Measurements from ENCODE around the gene RHOD.
A peak's percentile ranks its signal among the peaks of the same experiment; 100 is the strongest.

Gene RHOD
- total RNA-seq, result 0 to 0.15 (median 0.06) reads per million in 4 donors

- DNase-seq, result peak in 3 of 5 donors; percentile 10 to 22 (median 17)
These were observed at the start of gene RHOD for GRCh38 chr11:67056267-67057204. RHOD (plus strand) TSS chr11:67056847; CDS start chr11:67056903, 56 bp downstream.

- DNase-seq, result no peak
These were observed 49.5 kb upstream of the RHOD start for GRCh38 chr11:67007126-67007525.

GRCh38 chr11:67010296-67010905, 46.2 kb upstream of the RHOD start:
- no peak for DNase-seq

DNA sequence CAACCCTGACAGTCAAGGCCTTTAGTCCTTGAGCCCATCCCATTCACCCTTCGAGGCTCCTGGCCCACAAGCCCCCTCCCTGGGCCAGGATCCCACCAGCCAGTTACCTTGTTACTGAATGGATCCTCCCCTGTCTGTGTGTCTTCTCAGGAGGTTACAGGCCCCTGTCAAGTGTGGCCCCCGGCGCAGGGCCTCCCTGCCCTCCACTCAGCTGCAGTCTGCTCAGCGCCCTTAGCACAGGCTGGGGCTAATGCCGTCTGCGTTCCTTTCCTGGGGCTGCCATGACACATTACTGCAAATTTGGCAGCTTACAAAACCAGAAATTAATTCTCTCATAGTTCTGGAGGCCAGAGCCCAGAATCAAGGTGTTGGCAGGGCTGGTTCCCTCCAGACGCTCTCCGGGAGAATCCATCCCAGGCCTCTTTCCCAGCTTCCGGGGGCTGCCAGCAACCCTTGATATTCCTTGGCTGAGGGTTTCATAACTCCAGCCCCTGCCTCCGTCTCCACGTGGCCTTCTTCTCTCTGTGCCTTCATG, 43.1 kb upstream of the RHOD start:
- DNase-seq, result no peak

DNA sequence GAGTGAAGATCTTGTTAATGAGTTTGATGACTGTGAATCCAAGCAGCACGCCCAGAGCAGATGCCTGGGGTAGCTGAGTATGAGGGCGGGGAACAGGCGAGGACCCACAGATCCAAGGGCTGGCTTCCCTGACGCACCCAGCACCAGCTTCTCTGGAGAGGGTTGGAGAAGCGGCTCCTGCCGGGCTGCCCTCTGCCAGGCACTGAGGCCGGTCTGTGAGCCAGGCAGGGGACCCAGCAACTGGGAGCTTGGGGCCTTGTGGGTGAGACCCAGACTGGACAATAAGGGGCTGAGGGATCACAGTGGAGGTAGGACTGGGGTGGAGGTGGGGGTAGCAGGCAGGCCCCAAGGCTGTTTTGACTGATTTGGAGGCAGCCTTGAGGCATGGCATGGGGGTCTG, 42.3 kb upstream of the RHOD start:
- DNase-seq, result no peak

DNA sequence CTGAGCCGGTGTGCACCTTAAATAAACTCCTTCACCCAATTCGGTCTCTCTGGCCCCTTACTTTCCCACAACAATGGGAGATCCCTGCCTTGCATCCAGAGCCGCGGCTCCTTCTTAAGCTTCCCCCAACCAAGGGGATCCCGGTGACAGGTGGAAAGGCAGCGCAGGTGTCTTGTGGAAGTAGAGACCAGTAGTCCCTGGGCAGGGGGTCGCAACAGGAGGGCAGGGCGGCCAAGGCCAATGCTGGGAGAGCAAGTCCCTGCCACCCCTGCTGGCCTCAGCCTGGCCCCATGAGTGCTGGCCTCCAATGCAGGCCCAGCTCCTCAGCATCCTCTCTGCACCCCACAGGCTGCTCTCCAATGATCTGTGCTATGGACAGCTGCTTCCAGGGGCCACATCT, 41.6 kb upstream of the RHOD start:
- DNase-seq, result no peak

- no peak for DNase-seq
These were observed 40.1 kb upstream of the RHOD start for GRCh38 chr11:67016550-67016949.

DNA sequence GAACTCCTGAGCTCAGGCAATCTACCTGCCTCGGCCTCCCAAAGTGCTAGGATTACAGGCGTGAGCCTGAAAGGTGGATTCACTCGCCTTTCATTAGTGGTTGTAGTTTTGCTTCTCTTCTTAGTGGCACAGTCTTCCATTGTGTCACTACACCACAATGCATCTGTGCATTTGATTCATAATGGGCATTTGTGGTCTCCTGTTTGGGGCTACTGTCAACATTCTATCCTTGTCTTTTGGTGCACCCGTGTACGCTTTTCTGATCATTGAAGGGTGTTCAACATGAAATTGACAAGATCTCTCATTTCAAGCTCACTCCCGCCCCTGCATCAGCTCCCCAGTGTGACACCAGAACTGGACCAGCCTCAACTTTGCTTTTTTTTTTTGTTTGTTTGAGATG, 35.7 kb upstream of the RHOD start:
- no peak for DNase-seq

DNA sequence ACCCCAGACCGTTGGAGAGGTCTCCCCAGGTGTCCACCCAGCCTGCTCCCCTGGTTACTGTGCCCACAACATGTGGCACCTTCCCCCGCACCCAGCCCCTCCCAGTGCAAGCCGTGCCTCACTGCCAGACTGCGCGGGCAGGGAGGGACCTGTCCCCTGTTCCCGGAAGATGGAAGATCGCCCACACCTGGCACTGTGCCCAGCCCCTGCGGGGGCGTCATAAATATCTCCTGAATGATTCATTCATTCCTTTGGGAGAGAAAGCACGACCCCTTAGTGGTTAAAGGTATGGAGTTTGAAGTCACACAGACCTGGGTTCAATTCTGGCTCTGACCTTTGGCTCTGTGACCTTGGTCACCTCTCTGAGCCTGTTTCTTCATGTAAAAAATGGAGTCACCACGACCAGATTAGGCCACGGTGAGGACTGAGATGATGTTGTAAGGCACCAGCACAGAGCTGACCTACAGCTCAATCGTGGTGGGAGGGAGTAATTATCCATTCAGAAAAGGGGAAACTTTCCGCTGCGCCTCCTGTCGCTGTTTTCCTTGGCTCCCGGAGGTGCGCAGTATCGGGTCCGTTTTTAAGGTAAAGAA, 34.2 kb upstream of the RHOD start:
- no peak for DNase-seq

GRCh38 chr11:67022961-67023956, 33.4 kb upstream of the RHOD start, which contains the start of gene SYT12:
SYT12 (plus strand) TSS chr11:67023134; CDS start chr11:67030145, 7,011 bp downstream.
- DNase-seq, result no peak

GRCh38 chr11:67023957-67024353, 32.7 kb upstream of the RHOD start:
- DNase-seq, result no peak

GRCh38 chr11:67024410-67024809, 32.2 kb upstream of the RHOD start:
- DNase-seq, result peak in 3 of 5 donors; percentile 19 to 61 (median 39)

GRCh38 chr11:67024966-67025365, 31.7 kb upstream of the RHOD start:
- no peak for DNase-seq

GRCh38 chr11:67025750-67026149, 30.9 kb upstream of the RHOD start:
- DNase-seq, result no peak

DNA sequence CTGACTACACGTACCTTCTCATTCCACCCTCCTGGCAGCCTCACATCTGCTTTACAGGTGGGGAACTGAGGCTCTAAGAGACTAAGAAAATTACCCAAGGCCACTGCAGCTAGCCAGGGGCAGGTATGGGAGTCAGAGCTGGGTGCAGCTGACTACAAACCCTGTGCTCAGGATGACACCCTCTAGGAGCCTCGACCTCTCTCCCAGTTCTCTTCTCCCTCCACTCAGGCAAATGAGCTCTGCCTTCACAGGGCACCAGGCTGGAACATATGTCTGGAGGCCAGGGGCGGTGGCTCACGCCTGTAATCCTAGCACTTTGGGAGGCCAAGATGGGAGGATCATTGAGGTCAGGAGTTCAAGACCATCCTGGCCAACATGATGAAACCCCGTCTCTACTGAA, 29.7 kb upstream of the RHOD start:
- no peak for DNase-seq

DNA sequence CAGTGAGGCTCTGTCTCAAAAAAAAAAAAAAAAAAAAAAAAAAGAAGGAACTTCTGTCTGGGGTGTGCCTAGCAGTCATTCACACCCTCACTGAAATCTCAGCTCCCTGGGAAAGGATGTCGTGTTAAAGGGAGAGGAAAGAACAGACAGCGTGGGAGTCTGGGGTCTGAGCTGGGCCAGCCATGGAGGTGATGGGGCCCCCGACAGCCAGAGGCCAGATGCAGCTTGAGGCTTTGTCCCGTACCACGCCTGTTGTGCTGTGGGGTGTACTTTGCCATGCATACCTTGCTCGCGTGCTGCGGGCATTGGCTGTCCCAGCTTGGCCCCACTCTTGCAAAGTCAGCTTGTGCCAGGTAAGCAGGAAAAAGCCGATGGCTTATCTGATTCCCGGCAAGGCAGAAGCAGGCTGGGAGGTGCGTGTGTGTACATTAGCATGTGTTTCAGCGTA, 29.1 kb upstream of the RHOD start:
- no peak for DNase-seq

DNA sequence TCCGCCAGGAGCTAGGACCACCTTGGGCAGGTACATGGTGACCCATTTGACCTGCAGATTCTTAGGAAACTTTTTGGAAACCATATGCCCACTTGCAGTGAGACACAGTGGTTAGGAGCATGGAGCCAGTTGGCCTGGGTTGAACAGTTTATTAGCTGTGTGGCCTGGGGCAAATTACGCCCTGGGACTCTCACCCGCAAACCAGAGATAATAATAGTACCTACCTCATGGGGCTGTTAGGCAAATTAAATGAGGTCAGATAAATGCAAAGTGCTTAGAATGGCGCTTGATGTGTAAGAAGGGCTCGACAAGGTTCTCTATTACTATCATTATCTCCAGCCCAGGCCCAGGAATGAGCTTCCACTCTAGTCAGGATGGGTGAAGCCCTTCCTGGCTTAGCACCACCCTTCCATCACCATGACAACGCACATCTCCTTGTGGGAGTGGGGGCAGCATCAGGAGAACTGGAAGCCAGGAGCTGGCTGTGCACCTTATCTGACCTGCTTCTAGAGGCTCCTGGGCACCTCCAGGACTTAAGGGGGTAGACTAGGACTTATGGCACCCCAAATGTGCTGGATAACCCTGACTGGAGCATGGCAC, 28.6 kb upstream of the RHOD start:
- DNase-seq, result no peak

- DNase-seq, result no peak
These were observed 27.5 kb upstream of the RHOD start for GRCh38 chr11:67029146-67029545.

- no peak for DNase-seq
These were observed 25.7 kb upstream of the RHOD start for GRCh38 chr11:67030976-67031375.

- DNase-seq, result no peak
These were observed 24.7 kb upstream of the RHOD start for GRCh38 chr11:67031791-67032561.

All from T-helper 1 cell (primary cell).